Inferior parietal cortex (tissue), 1 donor: ENCODE results near the gene SERPIND1.
"Not testable (repeated sequence)": the region's sequence is repeated elsewhere in the genome, so short reads cannot be mapped to it uniquely, and the experiment has no call there.

Source experiments
- DNase-seq: peaks from one replicate; pipeline ENCODE4 v3.0.0-alpha.2; 2016; ENCODE audit errors: extremely low spot score

The SERPIND1 gene

DNA sequence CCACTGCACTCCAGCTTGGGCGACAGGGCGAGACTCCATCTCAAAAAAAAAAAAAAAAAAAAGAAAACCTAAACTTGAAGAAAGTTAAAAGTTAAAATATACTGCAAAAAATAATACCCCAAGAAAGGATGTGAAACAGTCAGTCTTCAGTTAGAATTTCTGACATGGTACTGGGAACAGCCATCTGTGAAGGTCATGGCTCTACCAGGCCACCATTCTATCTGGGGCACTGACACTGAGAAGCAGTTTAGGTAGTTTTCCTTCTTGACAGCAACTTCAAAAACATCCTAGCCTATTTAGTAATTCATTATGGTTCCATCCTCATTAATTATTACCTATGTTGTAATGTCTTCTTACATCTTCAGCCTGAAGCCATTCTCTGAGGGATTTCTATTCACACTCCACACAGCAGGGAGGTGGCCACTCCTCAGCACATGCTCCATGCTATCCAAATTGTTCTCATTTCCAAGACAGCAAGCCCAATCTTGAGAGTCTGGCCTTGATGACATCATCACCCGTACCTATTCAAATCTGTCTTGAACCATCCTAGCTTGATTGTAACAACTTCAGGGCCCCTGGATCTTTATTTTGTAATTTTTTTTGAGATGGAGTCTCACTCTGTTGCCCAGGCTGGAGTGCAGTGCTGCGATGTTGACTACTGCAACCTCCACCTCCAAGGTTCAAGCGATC lies 38.2 kb downstream of the SERPIND1 start:
- no peak for DNase-seq

DNA sequence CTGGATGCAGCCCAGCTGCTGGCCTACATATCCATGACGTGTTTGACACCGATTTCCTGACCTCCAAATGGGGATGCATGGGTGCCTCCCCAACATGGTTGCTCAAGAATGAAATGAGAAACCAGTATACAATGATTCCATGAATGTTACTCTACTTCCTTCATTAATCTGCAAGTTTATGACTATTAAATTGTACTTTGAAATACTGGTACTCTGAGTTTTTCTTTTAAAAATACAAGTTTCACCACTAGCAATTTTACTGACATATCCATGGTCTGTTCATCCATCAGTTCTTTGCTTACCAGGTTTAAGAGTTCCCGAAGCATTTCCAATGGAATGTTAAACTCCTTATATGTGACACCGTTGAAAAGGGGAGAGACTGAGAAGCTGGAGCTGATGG lies 39.1 kb downstream of the SERPIND1 start:
- DNase-seq: no peak

DNA sequence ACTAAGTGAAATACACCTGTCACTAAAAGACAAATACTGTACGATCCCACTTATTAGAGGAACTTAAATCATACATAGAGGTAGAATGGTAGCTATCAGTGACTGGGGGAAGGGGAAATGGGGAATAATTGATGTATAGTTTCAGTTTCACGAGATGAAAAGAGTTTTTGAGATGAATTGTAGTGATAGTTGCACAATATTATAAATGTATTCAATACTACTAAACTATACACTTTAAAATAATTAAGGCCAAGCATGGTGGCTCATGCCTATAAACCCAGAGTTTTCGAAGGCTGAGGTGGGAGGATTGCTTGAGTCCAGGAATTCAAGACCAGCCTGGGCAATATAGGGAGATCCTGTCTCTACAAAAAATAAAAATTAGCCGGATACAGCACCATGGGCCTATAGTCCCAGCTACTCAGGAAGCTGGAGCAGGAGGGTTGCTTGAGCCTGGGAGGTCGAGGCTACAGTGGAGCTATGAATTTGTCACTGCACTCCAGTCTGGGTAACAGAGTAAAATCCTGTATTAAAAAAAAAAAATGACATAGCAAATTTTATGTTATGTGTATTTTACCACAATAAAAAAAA lies 40.4 kb downstream of the SERPIND1 start:
- DNase-seq: no peak

DNA sequence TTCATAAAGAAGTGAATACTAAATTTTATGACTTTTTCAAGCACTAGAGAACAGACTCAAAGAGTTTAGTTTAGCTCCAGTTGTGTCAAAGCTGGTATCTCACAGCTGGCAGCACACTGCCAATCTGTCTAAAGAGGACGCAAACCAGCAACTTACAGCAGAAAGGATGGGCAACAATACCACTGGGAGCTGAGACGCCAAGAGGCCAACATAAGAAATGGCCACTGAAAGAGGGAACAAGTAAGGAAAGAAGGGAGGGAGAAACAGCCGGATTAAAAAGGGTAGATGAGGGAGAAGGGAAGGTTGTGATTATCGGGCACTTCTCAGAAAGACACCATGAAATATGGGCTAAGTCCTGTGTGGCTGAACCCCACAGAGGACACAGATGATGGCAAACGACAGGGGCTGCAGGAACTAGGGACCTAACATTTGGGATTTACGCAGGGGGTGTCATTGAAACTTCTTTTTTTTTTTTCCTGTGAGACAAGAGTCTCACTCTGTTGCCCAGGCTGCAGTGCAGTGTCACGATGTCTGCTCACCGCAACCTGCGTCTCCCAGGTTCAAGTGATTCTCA lies 41.7 kb downstream of the SERPIND1 start:
- no peak for DNase-seq

DNA sequence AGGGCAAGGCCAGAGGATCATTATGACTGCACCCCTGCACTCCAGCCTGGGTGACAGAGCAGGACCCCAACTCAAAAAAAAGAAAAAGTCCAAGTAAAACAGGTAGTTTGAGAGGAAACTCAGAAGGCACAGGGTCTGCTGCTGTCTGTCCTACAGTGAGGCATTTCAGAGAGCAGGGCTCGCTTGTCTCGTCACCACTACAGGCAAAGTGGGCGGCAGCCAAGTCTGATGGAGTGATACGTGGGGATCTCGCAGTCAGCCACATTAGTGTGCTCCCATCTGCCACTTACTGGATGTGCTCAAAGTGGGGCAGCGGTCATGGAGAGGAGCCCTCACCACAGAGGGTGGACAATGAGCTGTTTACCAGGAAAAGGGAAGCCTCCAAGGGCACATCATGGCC lies 42.6 kb downstream of the SERPIND1 start:
- DNase-seq: peak; percentile 40

DNA sequence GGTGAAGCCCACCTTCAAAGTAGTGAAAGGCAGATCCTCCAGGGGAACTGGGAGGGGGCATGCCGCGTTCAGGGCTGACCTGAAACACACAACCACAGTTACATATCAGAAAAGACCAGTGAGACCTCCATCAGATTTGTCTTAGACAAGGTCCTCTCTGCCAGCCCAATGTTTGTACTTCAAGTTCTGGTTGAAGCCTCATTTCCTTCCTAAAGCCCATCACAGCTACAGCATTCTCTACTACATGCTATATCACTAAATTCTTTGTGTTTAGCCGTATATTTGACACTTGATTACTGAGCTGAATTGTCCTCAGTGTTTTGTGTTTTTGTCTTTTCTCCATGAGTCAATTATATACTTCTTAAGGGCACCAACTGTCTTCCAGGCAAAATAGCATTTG lies 44.6 kb downstream of the SERPIND1 start:
- DNase-seq: no peak

DNA sequence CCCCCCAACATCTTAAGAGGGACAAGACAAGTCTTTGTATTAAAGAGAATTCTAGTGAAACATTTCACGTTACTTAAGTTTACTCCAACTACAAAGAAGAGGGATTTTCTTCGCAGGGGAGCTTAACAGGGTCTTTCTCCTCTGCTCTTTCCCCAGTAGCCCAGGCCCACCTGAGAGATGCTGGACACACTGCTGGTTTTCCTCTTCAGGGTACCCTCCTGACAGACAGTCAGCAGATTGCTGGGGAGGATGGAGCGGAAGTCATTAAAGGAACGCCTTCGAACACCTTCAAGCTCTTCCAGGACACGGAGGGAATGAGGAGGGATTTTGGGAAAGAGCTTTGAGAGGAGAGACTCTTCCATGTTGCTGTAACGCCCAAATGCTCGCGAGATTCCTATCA lies 45.6 kb downstream of the SERPIND1 start:
- no peak for DNase-seq

DNA sequence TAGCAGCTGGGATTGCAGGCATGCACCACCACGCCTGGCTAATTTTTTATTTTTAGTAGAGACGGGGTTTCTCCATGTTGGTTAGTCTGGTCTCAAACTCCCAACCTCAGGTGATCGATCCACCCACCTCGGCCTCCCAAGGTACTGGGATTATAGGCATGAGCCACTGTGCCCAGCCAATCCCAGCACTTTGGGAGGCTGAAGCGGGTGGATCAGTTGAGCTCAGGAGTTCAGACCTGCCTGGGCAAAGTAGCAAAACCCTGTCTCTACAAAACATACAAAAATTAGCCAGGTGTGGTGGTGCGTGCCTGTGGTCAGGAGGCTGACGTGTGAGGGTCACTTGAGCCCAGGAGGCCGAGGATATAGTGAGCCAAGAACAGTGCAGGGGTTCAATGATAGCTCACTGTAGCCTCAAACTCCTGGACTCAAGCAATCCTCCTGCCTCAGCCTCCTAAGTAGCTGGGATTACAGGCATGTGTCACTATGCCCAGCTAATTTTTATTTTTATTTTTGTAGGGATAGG lies 47.9 kb downstream of the SERPIND1 start:
- DNase-seq: not testable (repeated sequence)

DNA sequence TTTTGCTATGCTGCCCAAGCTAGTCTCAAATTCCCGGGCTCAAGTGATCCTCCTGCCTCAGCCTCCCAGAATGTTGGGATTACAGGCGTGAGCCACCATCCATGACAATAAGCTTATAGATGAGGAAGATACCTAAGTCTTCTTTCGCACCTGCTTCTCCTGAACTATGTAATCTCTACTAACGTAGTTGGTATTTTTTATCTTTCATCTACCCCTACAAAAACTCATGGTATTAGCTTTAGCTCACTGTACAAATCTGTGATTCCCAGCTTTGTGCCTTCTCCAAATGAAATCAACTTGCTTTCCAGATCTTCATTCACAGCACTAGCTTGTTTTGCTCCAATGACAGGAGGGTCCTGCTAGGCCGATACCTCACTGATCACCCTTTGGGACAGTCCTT lies 48.3 kb downstream of the SERPIND1 start:
- DNase-seq: no peak

DNA sequence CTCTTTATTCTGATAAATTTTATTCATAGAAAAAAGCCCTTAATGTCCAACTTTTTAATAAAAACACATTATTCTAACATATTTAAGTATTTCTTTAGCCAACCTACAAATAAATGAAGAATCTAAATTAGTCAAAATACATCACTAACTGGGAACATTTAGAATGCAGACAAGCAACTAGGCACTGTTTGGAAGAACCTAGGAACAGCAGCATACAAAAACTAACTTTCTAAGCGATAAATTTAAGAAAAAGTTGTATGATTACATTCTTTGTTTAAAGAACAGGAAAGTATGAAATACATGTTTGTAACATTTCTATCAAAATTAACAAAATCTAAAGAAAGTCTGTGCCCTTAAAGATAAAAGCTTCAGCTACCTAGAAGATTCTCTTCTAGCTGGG lies 49.4 kb downstream of the SERPIND1 start:
- DNase-seq: no peak

DNA sequence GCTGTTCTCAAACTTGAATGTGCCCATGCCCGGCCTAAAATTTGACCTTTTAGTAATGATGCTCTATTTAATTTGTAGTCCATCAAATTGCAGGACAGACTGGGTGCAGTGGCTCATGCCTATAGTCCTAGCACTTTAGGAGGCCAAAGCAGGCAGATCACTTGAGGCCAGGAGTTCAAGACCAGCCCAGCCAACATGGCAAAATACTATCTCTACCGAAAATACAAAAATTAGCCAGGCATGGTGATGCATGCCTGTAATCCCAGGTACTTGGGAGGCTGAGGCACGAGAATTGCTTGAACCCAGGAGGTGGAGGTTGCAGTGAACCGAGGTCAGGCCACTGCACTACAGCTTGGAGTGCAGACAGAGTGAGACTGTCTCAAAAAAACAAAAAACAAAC lies 51.3 kb downstream of the SERPIND1 start:
- not testable (repeated sequence) for DNase-seq

DNA sequence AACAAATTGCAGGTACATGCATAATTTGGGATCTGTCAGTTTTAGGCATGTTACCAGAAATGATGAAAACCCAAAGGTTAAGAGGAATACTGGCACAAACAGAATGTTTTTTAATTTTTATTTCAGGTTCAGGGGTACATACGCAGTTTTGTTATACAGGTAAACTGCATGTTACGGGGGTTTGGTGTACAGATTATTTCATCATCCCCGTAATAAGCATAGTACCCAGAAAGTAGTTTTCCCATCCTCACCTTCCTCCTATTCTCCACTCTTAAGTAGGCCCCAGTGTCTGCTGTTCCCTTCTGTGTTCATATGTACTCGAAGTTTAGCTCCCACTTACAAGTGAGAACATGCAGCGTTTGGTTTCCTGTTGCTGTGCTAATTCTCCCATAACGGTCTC lies 51.7 kb downstream of the SERPIND1 start:
- DNase-seq: no peak

DNA sequence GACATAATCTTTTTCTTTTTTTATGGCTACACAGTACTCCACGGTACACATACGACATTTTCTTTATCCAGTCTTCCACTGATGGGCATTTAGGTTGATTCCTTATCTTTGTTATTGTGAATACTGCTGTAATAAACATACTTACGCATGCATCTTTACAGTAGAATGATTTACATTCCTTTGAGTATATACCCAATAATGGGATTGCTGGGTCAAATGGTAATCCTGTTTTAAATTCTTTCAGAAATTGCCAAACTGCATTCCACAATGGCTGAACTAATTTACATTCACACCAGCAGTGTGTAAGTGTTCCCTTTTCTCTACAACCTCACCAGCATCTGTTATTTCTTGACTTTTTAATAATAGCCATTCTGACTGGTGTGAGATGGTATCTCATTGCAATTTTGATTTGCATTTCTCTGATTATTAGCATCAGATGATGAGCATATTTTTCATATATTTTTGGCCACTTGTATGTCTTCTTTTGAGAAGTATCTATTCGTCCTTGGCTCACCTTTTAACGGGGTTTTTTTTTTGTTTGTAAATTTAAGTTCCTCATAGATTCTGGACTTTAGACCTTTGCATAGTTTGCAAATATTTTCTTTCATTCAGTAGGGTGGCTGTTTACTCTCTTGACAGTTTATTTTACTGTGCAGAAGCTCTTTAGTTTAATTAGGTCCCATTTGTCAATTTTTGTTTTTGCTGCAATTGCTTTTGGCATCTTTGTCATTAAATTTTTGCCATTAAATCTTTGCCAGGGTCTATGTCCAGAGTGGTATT lies 52.6 kb downstream of the SERPIND1 start:
- not testable (repeated sequence) for DNase-seq

DNA sequence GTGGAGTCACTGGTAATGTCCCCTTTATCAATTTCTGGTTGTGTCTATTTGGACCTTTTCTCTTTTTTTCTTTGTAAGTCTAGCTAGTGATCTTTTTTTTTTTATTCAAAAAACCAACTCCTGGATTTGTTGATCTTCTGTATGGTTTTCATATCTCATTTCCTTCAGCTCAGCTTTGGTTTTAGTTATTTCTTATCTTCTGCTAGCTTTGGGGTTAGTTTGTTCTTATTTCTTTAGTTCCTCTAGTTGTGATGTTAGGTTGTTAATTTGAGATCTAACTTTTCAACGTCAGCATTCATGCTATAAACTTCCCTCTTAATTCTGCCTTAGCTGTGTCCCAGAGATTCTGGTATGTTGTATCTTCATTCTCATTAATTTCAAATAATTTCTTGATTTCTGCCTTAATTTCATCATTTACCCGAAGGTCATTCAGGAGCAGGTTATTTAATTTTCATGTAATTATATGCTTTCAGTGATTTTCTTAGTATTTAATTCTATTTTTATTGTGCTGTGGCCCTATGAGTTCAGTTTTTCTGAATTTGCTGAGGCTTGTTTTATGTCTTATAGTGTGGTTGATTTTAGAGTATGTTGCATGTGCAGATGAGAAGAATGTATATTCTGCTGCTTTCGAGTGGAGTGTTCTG lies 55.7 kb downstream of the SERPIND1 start:
- no peak for DNase-seq

DNA sequence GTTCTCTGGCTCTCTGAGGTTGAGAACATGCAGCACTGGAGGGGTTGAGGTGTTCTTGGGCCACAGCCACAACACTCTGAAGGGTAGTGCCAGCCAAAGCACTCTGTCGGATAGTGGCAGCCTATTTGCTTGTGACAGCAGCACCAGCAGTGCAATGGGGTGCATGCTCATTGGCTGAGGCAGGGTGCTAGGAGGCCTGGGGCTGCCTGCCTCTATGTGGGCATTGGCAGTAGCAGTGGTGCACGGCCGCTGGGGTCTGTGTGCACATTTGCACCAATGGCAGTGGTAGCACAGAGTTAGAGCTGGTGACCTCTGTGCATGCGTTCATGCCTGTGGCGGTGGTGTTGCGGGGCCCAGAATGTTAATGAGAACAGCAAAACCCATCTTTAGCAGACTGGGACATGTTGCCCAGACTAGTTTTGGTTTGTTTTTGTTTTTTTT lies 59.3 kb downstream of the SERPIND1 start:
- no peak for DNase-seq

DNA sequence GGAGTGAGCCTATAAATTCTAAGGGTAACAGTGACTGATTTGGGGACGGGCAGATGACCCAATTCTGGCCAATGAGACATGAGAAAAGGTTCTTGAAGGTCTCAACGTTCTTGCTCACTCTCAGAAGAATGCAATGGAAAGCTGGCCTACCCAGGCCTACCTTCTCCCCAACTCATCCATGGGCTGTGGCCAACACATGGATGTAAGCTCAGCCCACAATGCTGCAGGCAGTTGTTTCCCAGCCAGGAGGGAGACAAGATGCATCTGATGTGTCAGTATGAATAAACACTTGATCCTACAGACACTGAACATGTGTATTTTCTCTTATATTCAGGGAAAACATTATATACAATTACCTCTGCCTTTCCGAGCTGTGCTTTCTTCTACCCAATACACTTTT lies 60.3 kb downstream of the SERPIND1 start:
- DNase-seq: no peak

DNA sequence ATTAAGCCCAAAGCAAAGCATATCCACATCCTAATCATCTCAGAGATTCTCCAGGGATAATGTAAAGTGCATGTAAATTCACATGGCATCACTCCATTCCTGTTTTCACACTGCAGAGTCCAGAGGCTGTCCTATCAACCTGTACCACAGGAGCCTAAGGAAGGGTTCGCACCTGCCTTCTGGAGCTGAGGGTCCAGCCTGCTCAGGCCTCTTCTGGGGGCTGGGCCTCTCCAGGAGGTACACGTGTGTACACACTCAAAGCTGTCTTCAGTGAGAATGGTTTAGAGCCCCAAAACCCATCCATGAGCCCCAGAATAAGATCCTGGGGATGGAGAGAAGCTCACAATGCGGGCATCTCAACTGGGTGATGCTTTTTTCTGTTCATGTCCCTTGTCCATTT lies 60.8 kb downstream of the SERPIND1 start:
- no peak for DNase-seq
